Endothelial cell of umbilical vein (primary cell): ENCODE measurements around the gene PHC3. TPM values are rescaled to one million over a fixed set of nuclear protein-coding genes. Genes with fewer than 3 reads are reported as not detected.

Experiments
- BruUV-seq: library from RNA; stranded (reverse); fragments of 400-500 nt; replicated peaks from 2 replicates; lab custom pipeline; 2021; lab: Mats Ljungman, UMichigan
- CTCF ChIA-PET: fragments of 300-600, 350-600 bp; sonication (Branson Sonifier 250); formaldehyde crosslinking; loops from one replicate; lab custom pipeline; 2021; ENCODE audit warnings: antibody characterized with exemption, inconsistent platforms; lab: Charles Lee
- POLR2A ChIA-PET: fragments of 300-600, 350-600 bp; sonication (Branson Sonifier 250); formaldehyde crosslinking; loops from one replicate; lab custom pipeline; 2021; ENCODE audit warnings: antibody characterized with exemption, inconsistent platforms; lab: Charles Lee
- DNase-seq: peaks from one replicate; pipeline ENCODE4 v3.0.0-alpha.2; 2011; ENCODE audit warnings: low read depth, low spot score
- FAIRE-seq: peaks from 2 replicates; lab custom pipeline; 2011; peaks lifted over from hg19 to GRCh38; lab: Jason Lieb, UNC
- H2AFZ ChIP-seq: 2 replicates; pipeline ENCODE4 v1.6.0; 2012; ENCODE audit warnings: low read depth, low read length, control low read depth, inconsistent platforms
- H3K27ac ChIP-seq: 2 replicates; pipeline ENCODE4 v1.5.1; 2011; ENCODE audit warnings: low read depth, mild to moderate bottlenecking, control low read depth, low read length, moderate library complexity; ENCODE audit not compliant: insufficient read depth
- H3K27me3 ChIP-seq, 2 experiments: 2 replicates each; pipeline versions ENCODE4 v1.6.0 to v1.6.1; 2011; ENCODE audit warnings: low read length in 2 of 2, mixed read lengths in 1 of 2; ENCODE audit not compliant: control insufficient read depth in 2 of 2, insufficient read depth in 2 of 2
- H3K36me3 ChIP-seq, 2 experiments: 2 replicates in 1 of 2; 3 replicates in 1 of 2; pipeline ENCODE4 v1.5.1; 2011; ENCODE audit warnings: low read length in 2 of 2, mild to moderate bottlenecking in 1 of 2, moderate library complexity in 1 of 2; ENCODE audit not compliant: control insufficient read depth in 2 of 2, insufficient read depth in 2 of 2; ENCODE audit errors: extremely low read depth in 1 of 2
- H3K4me1 ChIP-seq: 3 replicates; pipeline ENCODE4 v1.5.1; 2011; ENCODE audit warnings: mild to moderate bottlenecking, low read length; ENCODE audit not compliant: control insufficient read depth, insufficient read depth; ENCODE audit errors: extremely low read depth
- H3K4me2 ChIP-seq: 2 replicates; pipeline ENCODE4 v1.6.1; 2011; ENCODE audit warnings: low read length, control low read depth, mixed read lengths; ENCODE audit not compliant: insufficient read depth
- H3K4me3 ChIP-seq, 3 experiments: fragments of 200-600 bp in 1 of 3; sonication (generic), shearing (Covaris generic) in 1 of 3; replicated peaks in 1 of 3; 2 replicates each; pipeline ENCODE4 v1.5.1; 2011 to 2016; ENCODE audit warnings: control low read depth in 3 of 3, low read length in 3 of 3, mild to moderate bottlenecking in 2 of 3, inconsistent platforms in 1 of 3, low read depth in 1 of 3, moderate library complexity in 1 of 3; ENCODE audit not compliant: insufficient read depth in 1 of 3
- H3K79me2 ChIP-seq: 2 replicates; pipeline ENCODE4 v1.6.0; 2012; ENCODE audit warnings: low read length, inconsistent platforms; ENCODE audit not compliant: control insufficient read depth, insufficient read depth
- H3K9ac ChIP-seq: replicated peaks from 2 replicates; pipeline ENCODE3; 2011; ENCODE audit warnings: low read length, control low read depth; ENCODE audit not compliant: insufficient read depth; ENCODE audit errors: extremely low read depth
- H3K9me1 ChIP-seq: replicated peaks from 3 replicates; pipeline ENCODE4 v1.6.0; 2011; ENCODE audit warnings: mild to moderate bottlenecking, low read length; ENCODE audit not compliant: control insufficient read depth, insufficient read depth; ENCODE audit errors: extremely low read depth
- H3K9me3 ChIP-seq: replicated peaks from 2 replicates; pipeline ENCODE4 v1.5.1; 2012; ENCODE audit warnings: low read length, inconsistent platforms; ENCODE audit not compliant: control insufficient read depth, insufficient read depth
- H4K20me1 ChIP-seq: replicated peaks from 2 replicates; pipeline ENCODE3; 2011; ENCODE audit warnings: mild to moderate bottlenecking, low read length; ENCODE audit not compliant: control insufficient read depth, insufficient read depth; ENCODE audit errors: extremely low read depth
- CTCF ChIP-seq, 2 donors: IDR thresholded peaks; 1 replicate in 1 of 2; 2 replicates in 1 of 2; pipeline ENCODE4 v1.5.1; 2011; ENCODE audit warnings: low read length in 2 of 2, mild to moderate bottlenecking in 2 of 2, moderate library complexity in 2 of 2, control low read depth in 1 of 2, inconsistent platforms in 1 of 2, low read depth in 1 of 2; ENCODE audit not compliant: insufficient read depth in 1 of 2; ENCODE audit errors: extremely low read depth in 1 of 2
- EZH2 ChIP-seq: IDR thresholded peaks from 2 replicates; pipeline ENCODE4 v1.6.1; 2012; ENCODE audit warnings: borderline replicate concordance, low read depth, mild to moderate bottlenecking, moderate library complexity, low read length, inconsistent platforms; ENCODE audit not compliant: severe bottlenecking
- FOS ChIP-seq: IDR thresholded peaks from 2 replicates; pipeline ENCODE4 v1.6.1; 2011; ENCODE audit warnings: mild to moderate bottlenecking, low read length, moderate library complexity, borderline replicate concordance; ENCODE audit not compliant: insufficient read depth
- GATA2 ChIP-seq: IDR thresholded peaks from 2 replicates; pipeline ENCODE4 v1.7.0; 2011; ENCODE audit warnings: low read depth, mild to moderate bottlenecking, moderate library complexity, mixed read lengths, low read length; ENCODE audit not compliant: insufficient read length, insufficient read depth
- JUN ChIP-seq: IDR thresholded peaks from 2 replicates; pipeline ENCODE4 v1.6.1; 2011; ENCODE audit warnings: borderline replicate concordance, low read depth; ENCODE audit not compliant: insufficient read length, insufficient read depth
- MAX ChIP-seq: IDR thresholded peaks from 2 replicates; pipeline ENCODE4 v1.6.1; 2011; ENCODE audit not compliant: insufficient read depth, insufficient read length
- MYC ChIP-seq: IDR thresholded peaks from one replicate; pipeline ENCODE4 v1.6.1; 2011; ENCODE audit warnings: mild to moderate bottlenecking, low read depth, low read length
- POLR2A ChIP-seq: IDR thresholded peaks from 2 replicates; pipeline ENCODE4 v1.6.1; 2012; ENCODE audit warnings: low read depth, mild to moderate bottlenecking, control low read depth, low read length
- POLR2AphosphoS5 ChIP-seq: IDR thresholded peaks from 2 replicates; pipeline ENCODE4 v1.6.1; 2012; ENCODE audit warnings: low read depth, mild to moderate bottlenecking, control low read depth, low read length, moderate library complexity; ENCODE audit not compliant: insufficient read depth
- dilution Hi-C: fragments of 300-500 bp; cut with MboI; formaldehyde crosslinking; loops from one replicate; pipeline ENCODE4 v1.15.0; 2019; ENCODE audit warnings: low sequenced_read_pairs; ENCODE audit not compliant: extremely low pct_ligation_motif_present
- intact Hi-C: fragments of 100-400 bp; cut with micrococcal nuclease; formaldehyde crosslinking; loops from one replicate; pipeline ENCODE4 v1.10.0; 2022
- polyA plus RNA-seq, 4 experiments: library from polyadenylated mRNA; depleted of rRNA in 3 of 4; stranded (reverse) in 3 of 4; unstranded in 1 of 4; fragments of >200 nt; gene quantifications; 2 replicates each; pipeline versions ENCODE4 v1.2.1 to v1.2.3, GENCODE V29; 2011 to 2012; ENCODE audit warnings: missing spikeins in 1 of 4
- total RNA-seq: library from RNA; stranded (reverse); gene quantifications from 2 replicates; pipeline ENCODE4 v1.2.3, GENCODE V29; 2021

Gene PHC3
- total and polyA plus RNA-seq, 2 donors (not counting 3 experiments of a cell fraction or from before 2014, with no cell fraction given): 35.7 to 45.8 TPM

DNA sequence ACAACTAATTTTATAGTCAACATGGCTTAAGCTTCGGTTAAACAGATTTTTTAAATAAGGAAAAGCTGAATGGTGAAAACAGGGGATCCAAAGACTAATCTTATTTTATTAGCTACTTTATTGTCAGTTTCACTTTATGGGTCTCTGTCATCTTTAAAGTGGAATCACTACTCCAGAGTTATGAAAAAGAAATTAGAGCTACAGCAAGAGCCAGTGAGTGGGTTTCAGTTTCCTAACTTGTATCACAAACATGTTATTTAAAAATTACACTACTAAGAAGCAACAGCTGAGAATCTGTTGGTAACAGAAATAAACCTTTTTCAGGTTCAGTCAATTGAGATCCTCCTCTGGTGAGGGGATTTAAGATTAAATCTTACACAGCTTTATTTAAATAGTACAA is 10.0 kb downstream of the PHC3 start:
- BruUV-seq: no TSS peak
- no peak overlapping the region for H3K4me2 ChIP-seq
- dilution Hi-C loops: no loop called here
- H4K20me1 ChIP-seq: peaks cover 3% of the 10 kb centered on the region
- H3K9ac ChIP-seq: no peak overlapping the region
- DNase-seq: no peak
- intact Hi-C loops: no loop called here
- H3K4me1 ChIP-seq: no peaks in the 10 kb centered on the region
- no peaks in the 10 kb centered on the region for H3K9me3 ChIP-seq
- ChIA-PET CTCF (interaction anchor here (1.8 kb wide), 1 partner anchor 18 kb away, joined by 4 read pairs; no protein-coding TSS in a partner anchor), POLR2A (no interaction called here)
- no peak overlapping the region for H3K4me3 ChIP-seq
- H3K9me1 ChIP-seq: no peaks in the 10 kb centered on the region
- H3K27ac ChIP-seq: no peak overlapping the region
- peaks cover 29% of the 10 kb centered on the region for H3K79me2 ChIP-seq
- no peak for FAIRE-seq
- no peaks in the 10 kb centered on the region for H3K27me3 ChIP-seq
- H2AFZ ChIP-seq: no peak overlapping the region
- H3K36me3 ChIP-seq: peaks cover 8 to 38% of the 10 kb centered on the region in 2 experiments
- no peak for TF ChIP-seq MYC
- no peak for TF ChIP-seq POLR2AphosphoS5
- TF ChIP-seq GATA2: no peak

- POLR2A ChIA-PET: interaction anchor here (1.0 kb wide), 1 partner anchor 17 kb away, joined by 3 read pairs; no protein-coding TSS in a partner anchor
- no peaks in the 10 kb centered on the region for H3K9me1 ChIP-seq
- no peak overlapping the region for H3K9ac ChIP-seq
- no peaks in the 10 kb centered on the region for H3K27me3 ChIP-seq
- DNase-seq (no peak), FAIRE-seq (no peak)
- BruUV-seq: no TSS peak
- no peak overlapping the region for H2AFZ ChIP-seq
- H3K4me3 ChIP-seq: no peak overlapping the region
- intact Hi-C loops (no loop called here), dilution Hi-C loops (no loop called here)
- TF ChIP-seq POLR2A: no peak
- TF ChIP-seq MYC: no peak
- TF ChIP-seq GATA2: no peak
- no peak for TF ChIP-seq JUN
- no peak for TF ChIP-seq CTCF (IDR thresholded peaks at IDR 0.05; ENCODE audit: extremely low read depth in 1 of 2, insufficient read depth in 1 of 2, low read depth in 1 of 2, low read length in 2 of 2)
- no peak for TF ChIP-seq MAX
- no peak for TF ChIP-seq FOS
- no peak for TF ChIP-seq POLR2AphosphoS5
- no peak for TF ChIP-seq EZH2
- H3K4me1 ChIP-seq: no peaks in the 10 kb centered on the region
- no peak overlapping the region for H3K27ac ChIP-seq
- no peaks in the 10 kb centered on the region for H4K20me1 ChIP-seq
- no peaks in the 10 kb centered on the region for H3K9me3 ChIP-seq
- H3K36me3 ChIP-seq: peaks cover 5 to 7% of the 10 kb centered on the region in 2 experiments
- H3K4me2 ChIP-seq: no peak overlapping the region
- CTCF ChIA-PET: no interaction called here
- peaks cover 53% of the 10 kb centered on the region for H3K79me2 ChIP-seq
These were observed 16.8 kb downstream of the PHC3 start for GRCh38 chr3:170164717-170165116.
